NT2/D1 (cell line): ENCODE measurements around the gene AFG3L2.

Experiments used
- SUZ12 ChIP-seq: IDR thresholded peaks from 2 replicates; pipeline ENCODE4 v1.6.1; 2011; ENCODE audit not compliant: insufficient read length, insufficient read depth; ENCODE audit errors: extremely low read depth
- YY1 ChIP-seq: IDR thresholded peaks from 2 replicates; pipeline ENCODE4 v1.6.1; 2011; ENCODE audit not compliant: insufficient read length, insufficient read depth
- ZNF274 ChIP-seq: IDR thresholded peaks from 2 replicates; pipeline ENCODE4 v1.6.1; 2011; ENCODE audit warnings: mild to moderate bottlenecking, low read depth, low read length

- no peak for TF ChIP-seq ZNF274
- no peak for TF ChIP-seq YY1
- TF ChIP-seq SUZ12: no peak
These were observed 4.6 kb downstream of the AFG3L2 start for GRCh38 chr18:12372406-12372805.
